ENCODE data around the gene OLFM2.

Gene OLFM2

DNA sequence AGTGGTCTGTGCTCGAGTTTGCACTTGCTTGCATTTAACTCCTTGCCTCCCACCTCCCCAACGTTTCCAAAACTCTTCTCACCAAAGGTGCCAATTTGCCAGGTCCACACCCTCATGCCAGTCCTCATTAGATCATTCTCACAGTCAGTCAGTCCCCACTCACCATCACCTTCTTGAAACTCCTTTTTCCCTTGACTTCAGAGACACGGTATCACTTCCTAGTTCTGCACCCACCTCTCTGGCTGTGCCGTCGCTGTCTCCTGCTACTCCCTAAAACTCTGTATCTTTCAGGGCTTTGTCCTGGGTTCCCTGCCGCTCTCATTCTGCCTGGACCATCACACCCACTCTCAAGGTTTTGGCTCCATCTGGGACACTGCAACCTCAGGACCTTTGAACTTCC is 19.6 kb downstream of the OLFM2 start:
- H3K9me3 ChIP-seq (replicated peaks; ENCODE audit: low read length) = no peaks in the 10 kb centered on the region
- H3K27me3 ChIP-seq (ENCODE audit: control insufficient read depth, insufficient read depth, low read length) = peaks cover 19% of the 10 kb centered on the region
- H3K4me2 ChIP-seq (ENCODE audit: low read length) = no peak overlapping the region
- no peaks in the 10 kb centered on the region for H3K36me3 ChIP-seq (ENCODE audit: insufficient read depth, low read length)
- no peak overlapping the region for H3K4me3 ChIP-seq (ENCODE audit: low read length)
- no peak overlapping the region for H3K9ac ChIP-seq (ENCODE audit: low read depth, low read length)
- H3K4me1 ChIP-seq (ENCODE audit: control insufficient read depth, insufficient read depth, low read length) = peaks cover 10% of the 10 kb centered on the region

DNA sequence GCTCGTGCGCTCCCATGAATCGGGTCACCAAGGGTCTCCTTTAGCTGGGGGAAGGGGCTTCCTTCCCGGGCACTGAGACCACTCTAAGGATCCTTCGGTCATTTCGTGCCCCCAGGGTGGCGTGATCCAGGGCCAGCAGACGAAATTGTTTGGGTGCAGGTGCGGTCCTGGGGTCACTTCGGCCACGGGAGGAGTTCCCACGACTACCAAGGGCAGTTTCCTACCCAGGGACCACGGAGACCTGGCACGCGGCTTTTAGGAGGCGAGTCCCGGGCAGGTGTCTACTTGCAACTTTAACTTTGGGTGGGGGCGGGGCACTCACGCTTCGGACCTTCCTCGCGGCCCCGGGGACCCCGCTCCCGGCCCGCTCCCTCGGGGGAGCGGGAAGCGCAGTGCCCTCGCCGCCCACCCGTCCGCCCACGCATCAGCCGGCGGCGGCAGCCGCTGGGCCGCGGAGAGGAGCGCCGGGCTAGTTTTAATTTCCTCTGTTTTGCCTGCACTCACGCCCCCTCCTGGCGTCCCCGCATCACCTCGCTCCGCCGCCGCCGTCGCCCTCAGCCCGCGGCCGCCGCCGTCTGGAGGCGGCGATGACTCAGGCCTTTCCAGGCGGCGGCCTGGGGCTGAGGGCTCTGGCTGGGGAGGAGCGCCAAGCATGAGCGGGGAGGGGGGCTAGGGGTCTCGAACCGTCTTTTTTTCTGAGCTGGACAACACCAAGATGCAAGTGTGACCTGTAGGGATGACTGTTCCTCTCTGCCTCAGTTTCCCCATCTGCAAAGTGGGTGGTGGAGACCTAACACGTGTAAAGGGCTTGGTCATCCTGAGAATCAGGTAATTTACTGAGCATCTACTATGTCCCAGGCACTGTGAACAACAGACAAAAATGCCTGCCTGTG is 21.8 kb downstream of the OLFM2 start:
- Histone ChIP-seq H3K4me1 (ENCODE audit: control insufficient read depth, insufficient read depth, low read length) (peaks cover 10% of the 10 kb centered on the region), H3K9ac (ENCODE audit: low read depth, low read length) (no peak overlapping the region), H3K36me3 (ENCODE audit: insufficient read depth, low read length) (no peaks in the 10 kb centered on the region), H3K4me3 (ENCODE audit: low read length) (peak overlapping the region; percentile 63), H3K4me2 (ENCODE audit: low read length) (peak overlapping the region; percentile 88), H3K27me3 (ENCODE audit: control insufficient read depth, insufficient read depth, low read length) (peaks cover 32% of the 10 kb centered on the region), H3K9me3 (replicated peaks; ENCODE audit: low read length) (no peaks in the 10 kb centered on the region)

DNA sequence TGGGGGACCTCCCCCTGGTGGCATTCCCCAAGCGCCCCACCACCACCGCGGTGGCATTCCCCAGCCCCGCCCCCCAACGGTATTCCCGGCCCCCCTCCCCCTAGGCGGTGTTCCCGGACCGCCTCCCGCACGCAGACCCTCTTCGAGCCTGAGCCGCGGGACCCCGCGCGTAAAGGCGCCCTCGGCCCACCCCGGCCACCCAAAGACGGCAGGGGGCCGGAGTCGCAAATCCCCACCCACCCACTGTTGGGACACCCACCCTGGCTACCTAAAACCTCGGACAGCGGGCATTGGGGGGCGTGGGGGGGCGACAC is 22.4 kb downstream of the OLFM2 start:
- H3K4me2 ChIP-seq (ENCODE audit: low read length) = peak overlapping the region; percentile 88
- no peak overlapping the region for H3K9ac ChIP-seq (ENCODE audit: low read depth, low read length)
- peaks cover 37% of the 10 kb centered on the region for H3K27me3 ChIP-seq (ENCODE audit: control insufficient read depth, insufficient read depth, low read length)
- peaks cover 10% of the 10 kb centered on the region for H3K4me1 ChIP-seq (ENCODE audit: control insufficient read depth, insufficient read depth, low read length)
- H3K36me3 ChIP-seq (ENCODE audit: insufficient read depth, low read length) = no peaks in the 10 kb centered on the region
- H3K9me3 ChIP-seq (replicated peaks; ENCODE audit: low read length) = no peaks in the 10 kb centered on the region
- peak overlapping the region; percentile 63 for H3K4me3 ChIP-seq (ENCODE audit: low read length)

DNA sequence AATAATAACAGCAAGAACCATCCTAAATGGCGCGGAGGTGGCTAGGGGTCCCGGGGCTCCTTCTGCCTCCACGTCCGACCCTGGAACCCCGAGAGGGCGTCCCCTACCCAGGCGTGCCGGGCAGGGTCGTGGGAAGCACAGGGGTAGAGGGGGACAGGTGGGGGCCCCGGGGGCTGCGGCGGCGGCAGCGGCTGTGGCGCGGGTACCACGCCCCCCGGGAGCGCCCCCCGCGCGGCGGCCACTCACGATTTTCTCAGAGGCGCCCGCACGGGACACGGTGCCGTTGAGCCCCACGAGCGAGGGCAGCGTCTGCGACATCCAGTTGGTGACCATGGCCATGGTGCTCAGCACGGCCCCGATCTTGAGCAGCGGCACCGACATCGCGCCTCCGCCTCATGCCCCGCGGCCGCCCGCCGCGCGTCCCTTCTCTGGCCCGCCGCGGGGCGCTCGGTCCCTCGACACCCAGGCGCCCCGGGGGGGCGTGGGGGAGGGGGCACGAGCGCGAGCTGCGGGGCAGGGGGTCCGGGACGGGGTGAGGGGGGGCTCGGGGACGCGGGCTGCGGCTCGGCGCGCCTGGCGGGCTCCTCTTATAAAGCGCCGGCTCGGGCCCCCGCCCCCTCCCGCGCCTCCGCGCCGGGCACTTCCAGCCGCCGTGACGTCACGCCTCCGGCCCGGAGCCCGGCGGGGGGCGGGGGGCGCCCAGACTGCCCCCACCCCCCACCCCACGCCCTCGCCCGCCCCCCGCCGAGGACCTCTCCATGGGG is 22.9 kb downstream of the OLFM2 start:
- H3K4me3 ChIP-seq (ENCODE audit: low read length) = no peak overlapping the region
- peaks cover 10% of the 10 kb centered on the region for H3K4me1 ChIP-seq (ENCODE audit: control insufficient read depth, insufficient read depth, low read length)
- no peak overlapping the region for H3K9ac ChIP-seq (ENCODE audit: low read depth, low read length)

DNA sequence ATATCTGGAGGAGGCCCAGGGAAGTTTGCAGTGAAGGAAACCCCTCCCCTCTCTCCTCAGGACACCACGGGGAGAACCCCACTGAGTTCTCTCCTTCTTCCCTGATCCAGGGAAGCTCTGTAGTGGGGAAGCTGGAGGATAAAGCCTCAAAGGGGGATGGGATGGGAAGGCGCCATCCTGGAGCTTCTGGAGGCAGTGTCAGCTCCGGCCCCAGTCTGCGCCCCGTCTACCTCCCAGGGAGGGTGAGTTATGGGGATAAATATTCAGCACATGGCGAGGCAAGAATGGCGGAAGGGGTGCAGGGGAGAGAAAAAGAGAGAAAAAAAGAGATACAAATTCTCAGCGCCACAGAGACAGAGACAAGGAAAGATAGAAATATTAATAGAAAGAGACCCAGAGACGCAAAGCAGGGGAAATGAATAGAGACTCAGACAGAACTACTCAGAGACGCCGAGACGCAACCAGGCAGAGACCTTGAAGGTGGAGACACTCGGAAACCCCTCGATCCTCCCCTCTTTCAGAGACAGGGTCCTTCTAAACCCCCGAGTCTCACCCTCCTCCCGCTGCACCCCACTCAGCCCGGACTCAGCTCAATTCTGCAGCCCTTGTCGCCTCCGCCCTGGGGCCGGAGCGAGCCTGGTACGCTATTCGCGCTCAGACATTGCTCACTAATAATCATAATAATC is 23.6 kb downstream of the OLFM2 start:
- Histone ChIP-seq H3K4me2 (ENCODE audit: low read length) (no peak overlapping the region), H3K9me3 (replicated peaks; ENCODE audit: low read length) (no peaks in the 10 kb centered on the region), H3K9ac (ENCODE audit: low read depth, low read length) (no peak overlapping the region), H3K4me1 (ENCODE audit: control insufficient read depth, insufficient read depth, low read length) (peaks cover 10% of the 10 kb centered on the region), H3K27me3 (ENCODE audit: control insufficient read depth, insufficient read depth, low read length) (peaks cover 38% of the 10 kb centered on the region), H3K4me3 (ENCODE audit: low read length) (no peak overlapping the region), H3K36me3 (ENCODE audit: insufficient read depth, low read length) (no peaks in the 10 kb centered on the region)

More for the DNA sequence above, 22.9 kb downstream of the OLFM2 start:
- no peaks in the 10 kb centered on the region for H3K36me3 ChIP-seq (ENCODE audit: insufficient read depth, low read length)
- no peaks in the 10 kb centered on the region for H3K9me3 ChIP-seq (replicated peaks; ENCODE audit: low read length)
- peaks cover 38% of the 10 kb centered on the region for H3K27me3 ChIP-seq (ENCODE audit: control insufficient read depth, insufficient read depth, low read length)
- peak overlapping the region; percentile 57 for H3K4me2 ChIP-seq (ENCODE audit: low read length)

DNA sequence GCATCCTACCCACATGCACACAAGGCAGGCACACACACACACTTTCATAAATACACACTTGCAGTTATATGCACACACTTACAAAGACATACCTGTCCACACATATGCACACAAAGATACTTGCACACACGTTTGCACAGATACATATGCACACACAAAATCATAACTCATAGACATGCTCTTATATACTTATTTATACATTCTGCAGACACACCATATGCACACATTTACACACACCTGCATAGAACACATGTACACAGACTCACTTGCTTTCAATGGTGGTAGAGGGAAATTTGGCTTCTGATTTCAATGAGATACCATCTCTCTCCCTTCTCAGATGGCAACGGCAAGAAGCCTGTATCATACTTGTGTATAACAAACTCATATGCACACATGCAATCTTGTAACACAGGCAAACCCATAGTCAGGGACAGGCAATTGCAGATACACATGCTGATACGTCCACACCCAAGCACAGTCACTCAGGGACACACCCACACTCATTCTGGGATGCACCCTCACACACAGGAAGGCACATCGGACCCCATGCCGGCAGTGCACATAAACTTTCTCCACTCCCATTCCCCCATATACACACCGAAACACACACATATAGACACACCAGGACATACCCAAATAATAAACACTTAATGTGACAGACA is 24.7 kb downstream of the OLFM2 start:
- peaks cover 44% of the 10 kb centered on the region for H3K27me3 ChIP-seq (ENCODE audit: control insufficient read depth, insufficient read depth, low read length)
- no peak overlapping the region for H3K4me3 ChIP-seq (ENCODE audit: low read length)
- peaks cover 10% of the 10 kb centered on the region for H3K4me1 ChIP-seq (ENCODE audit: control insufficient read depth, insufficient read depth, low read length)
- H3K36me3 ChIP-seq (ENCODE audit: insufficient read depth, low read length) = no peaks in the 10 kb centered on the region
- no peaks in the 10 kb centered on the region for H3K9me3 ChIP-seq (replicated peaks; ENCODE audit: low read length)
- no peak overlapping the region for H3K9ac ChIP-seq (ENCODE audit: low read depth, low read length)
- no peak overlapping the region for H3K4me2 ChIP-seq (ENCODE audit: low read length)

DNA sequence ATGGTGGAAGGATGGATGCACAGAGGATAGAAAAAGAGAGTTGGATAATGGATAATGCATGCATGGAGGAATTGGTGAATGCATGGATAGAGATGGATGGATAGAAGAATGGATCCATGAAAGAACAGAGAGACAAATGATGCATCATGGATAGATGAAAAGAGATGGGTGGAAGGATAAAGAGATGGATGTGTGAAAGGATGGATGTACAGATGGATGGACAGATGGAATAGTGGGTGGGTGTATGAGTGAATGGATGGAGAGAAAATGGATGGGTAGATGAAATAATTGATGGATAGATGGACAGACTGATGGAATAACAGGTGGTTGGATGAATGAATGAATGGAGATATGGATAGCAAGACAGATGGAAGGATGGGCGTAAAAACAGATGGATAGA is 25.7 kb downstream of the OLFM2 start:
- H3K4me1 ChIP-seq (ENCODE audit: control insufficient read depth, insufficient read depth, low read length) = peaks cover 12% of the 10 kb centered on the region
- no peak overlapping the region for H3K9ac ChIP-seq (ENCODE audit: low read depth, low read length)
- no peak overlapping the region for H3K4me2 ChIP-seq (ENCODE audit: low read length)
- peaks cover 54% of the 10 kb centered on the region for H3K27me3 ChIP-seq (ENCODE audit: control insufficient read depth, insufficient read depth, low read length)
- no peaks in the 10 kb centered on the region for H3K9me3 ChIP-seq (replicated peaks; ENCODE audit: low read length)
- H3K4me3 ChIP-seq (ENCODE audit: low read length) = no peak overlapping the region
- no peaks in the 10 kb centered on the region for H3K36me3 ChIP-seq (ENCODE audit: insufficient read depth, low read length)

DNA sequence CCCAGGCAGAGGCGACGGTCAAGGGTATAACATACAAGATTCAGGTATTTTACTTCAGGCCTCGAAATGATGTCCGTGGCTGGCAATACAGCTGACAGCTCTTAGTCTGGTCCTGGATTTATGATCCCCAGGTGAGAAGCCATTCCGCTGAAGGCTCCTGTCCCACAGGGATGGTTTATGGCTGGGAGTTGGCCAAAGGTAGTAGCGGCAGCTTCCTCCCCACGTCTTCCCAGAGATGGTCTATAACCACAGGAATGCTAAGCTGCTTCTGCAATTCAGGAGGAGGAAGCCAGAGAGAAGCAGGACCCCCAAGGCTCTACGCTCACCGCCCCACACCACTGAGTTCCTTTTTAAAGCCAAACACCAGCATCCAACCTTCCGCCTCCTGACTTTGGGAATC is 27.1 kb downstream of the OLFM2 start:
- Histone ChIP-seq H3K9ac (ENCODE audit: low read depth, low read length) (no peak overlapping the region), H3K9me3 (replicated peaks; ENCODE audit: low read length) (no peaks in the 10 kb centered on the region), H3K4me2 (ENCODE audit: low read length) (no peak overlapping the region), H3K4me3 (ENCODE audit: low read length) (no peak overlapping the region), H3K36me3 (ENCODE audit: insufficient read depth, low read length) (no peaks in the 10 kb centered on the region), H3K4me1 (ENCODE audit: control insufficient read depth, insufficient read depth, low read length) (peaks cover 5% of the 10 kb centered on the region), H3K27me3 (ENCODE audit: control insufficient read depth, insufficient read depth, low read length) (peaks cover 56% of the 10 kb centered on the region)

DNA sequence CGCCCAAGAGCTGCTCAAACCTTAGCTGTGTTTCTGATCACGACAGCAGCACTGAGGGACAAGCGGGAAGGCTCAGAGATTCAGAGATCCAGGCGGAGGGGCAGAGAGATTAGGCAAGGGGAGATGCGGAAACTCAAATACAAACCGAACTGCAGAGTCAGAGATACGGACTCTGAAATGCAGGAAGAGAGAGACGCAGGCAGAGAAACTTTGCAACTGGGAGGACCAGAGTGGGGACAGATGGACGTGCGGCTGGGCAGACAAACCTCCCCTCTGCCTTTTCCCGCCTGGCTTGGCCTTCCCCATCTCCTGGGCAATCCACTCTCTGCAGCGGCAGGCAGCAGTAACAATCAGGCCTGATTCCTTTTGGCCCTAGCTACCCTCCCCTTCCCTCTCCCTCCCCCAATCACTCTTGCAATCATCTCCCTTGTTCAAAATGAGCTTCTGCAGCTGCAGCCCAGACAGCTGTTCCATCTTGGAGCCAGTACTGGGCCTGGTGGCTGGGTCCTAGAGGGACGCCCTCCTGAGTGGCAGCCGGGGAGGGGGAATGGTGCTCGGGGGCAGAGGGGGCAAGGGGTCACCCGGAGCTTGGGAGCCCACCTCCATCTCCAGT is 29.7 kb downstream of the OLFM2 start:
- Histone ChIP-seq H3K4me1 (ENCODE audit: control insufficient read depth, insufficient read depth, low read length) (peaks cover 2% of the 10 kb centered on the region), H3K27me3 (ENCODE audit: control insufficient read depth, insufficient read depth, low read length) (peaks cover 47% of the 10 kb centered on the region), H3K9me3 (replicated peaks; ENCODE audit: low read length) (no peaks in the 10 kb centered on the region), H3K4me3 (ENCODE audit: low read length) (no peak overlapping the region), H3K36me3 (ENCODE audit: insufficient read depth, low read length) (no peaks in the 10 kb centered on the region), H3K4me2 (ENCODE audit: low read length) (no peak overlapping the region), H3K9ac (ENCODE audit: low read depth, low read length) (no peak overlapping the region)

DNA sequence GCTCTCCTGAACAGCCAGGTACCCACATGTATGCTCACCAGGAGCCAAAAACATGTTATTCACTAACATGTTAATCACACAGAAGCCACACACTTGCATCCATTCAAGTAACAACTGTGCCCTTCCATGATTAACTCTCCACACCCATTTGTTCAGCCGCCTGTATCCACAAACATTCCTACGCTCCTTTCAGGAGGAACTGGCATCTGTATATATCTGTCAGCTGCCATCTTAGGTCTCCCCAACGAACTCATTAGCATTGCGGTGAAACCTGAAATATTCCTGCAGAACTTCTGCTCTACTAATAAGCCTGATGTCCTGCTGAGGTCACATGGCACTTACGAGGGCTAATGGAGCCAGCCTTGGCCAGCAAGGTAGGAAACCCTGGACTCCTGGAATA is 33.0 kb downstream of the OLFM2 start:
- peaks cover 35% of the 10 kb centered on the region for H3K27me3 ChIP-seq (ENCODE audit: control insufficient read depth, insufficient read depth, low read length)
- no peaks in the 10 kb centered on the region for H3K9me3 ChIP-seq (replicated peaks; ENCODE audit: low read length)
- no peak overlapping the region for H3K9ac ChIP-seq (ENCODE audit: low read depth, low read length)
- no peak overlapping the region for H3K4me3 ChIP-seq (ENCODE audit: low read length)
- H3K36me3 ChIP-seq (ENCODE audit: insufficient read depth, low read length) = no peaks in the 10 kb centered on the region
- H3K4me2 ChIP-seq (ENCODE audit: low read length) = no peak overlapping the region
- peaks cover 2% of the 10 kb centered on the region for H3K4me1 ChIP-seq (ENCODE audit: control insufficient read depth, insufficient read depth, low read length)

DNA sequence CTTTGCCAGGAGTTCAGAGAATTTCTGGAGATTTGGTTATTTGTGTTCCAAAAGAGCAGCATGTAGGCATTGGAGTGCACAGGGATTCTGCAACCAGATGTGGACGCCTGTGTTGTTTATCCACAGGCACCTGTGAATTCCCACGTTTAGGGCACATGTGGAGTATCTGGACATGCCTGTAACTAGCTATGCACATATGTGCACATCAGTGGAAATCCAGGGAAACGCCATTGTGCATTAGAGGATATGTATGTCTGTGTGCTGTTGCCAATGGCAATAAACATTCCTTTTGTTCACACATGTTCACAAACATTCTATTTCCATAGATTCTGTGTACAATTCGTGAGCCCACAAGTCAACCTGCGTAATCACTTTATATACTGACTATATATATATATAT is 34.7 kb downstream of the OLFM2 start:
- Histone ChIP-seq H3K4me1 (ENCODE audit: control insufficient read depth, insufficient read depth, low read length) (peaks cover 2% of the 10 kb centered on the region), H3K27me3 (ENCODE audit: control insufficient read depth, insufficient read depth, low read length) (peaks cover 29% of the 10 kb centered on the region), H3K4me3 (ENCODE audit: low read length) (no peak overlapping the region), H3K4me2 (ENCODE audit: low read length) (no peak overlapping the region), H3K9me3 (replicated peaks; ENCODE audit: low read length) (no peaks in the 10 kb centered on the region), H3K36me3 (ENCODE audit: insufficient read depth, low read length) (no peaks in the 10 kb centered on the region), H3K9ac (ENCODE audit: low read depth, low read length) (no peak overlapping the region)
